Nephron (organoid): ENCODE results near the gene EGFLAM.
A peak's percentile ranks its signal among the peaks of the same experiment; 100 is the strongest.

ENCODE experiments used
- H3K27ac Mint-ChIP-seq, 3 experiments: 2 replicates each; pipeline ENCODE4 v1.8.0; 2020; ENCODE audit warnings: mixed read lengths in 3 of 3, mild to moderate bottlenecking in 2 of 3, moderate library complexity in 1 of 3
- H3K27me3 Mint-ChIP-seq: 2 replicates; pipeline ENCODE4 v1.8.0; 2021; ENCODE audit warnings: low read depth, mild to moderate bottlenecking, moderate library complexity, mixed read lengths
- H3K36me3 Mint-ChIP-seq: 2 replicates; pipeline ENCODE4 v1.8.0; 2020; ENCODE audit warnings: low read depth, mixed read lengths
- H3K4me1 Mint-ChIP-seq: 2 replicates; pipeline ENCODE4 v1.8.0; 2020; ENCODE audit warnings: mixed read lengths
- H3K4me3 Mint-ChIP-seq, 3 experiments: 2 replicates each; pipeline ENCODE4 v1.8.0; 2020; ENCODE audit warnings: mild to moderate bottlenecking in 3 of 3, mixed read lengths in 3 of 3, moderate library complexity in 2 of 3
- H3K9me3 Mint-ChIP-seq: 2 replicates; pipeline ENCODE4 v1.8.0; 2020; ENCODE audit warnings: mixed read lengths
- TF ChIP-seq, protein P1 (sequence below), 3 experiments: fragments of 200-600 bp; sonication (generic); IDR thresholded peaks; one replicate each; pipeline ENCODE4 v1.5.0; 2021; ENCODE audit warnings: antibody characterized with exemption in 3 of 3; ENCODE audit not compliant: unreplicated experiment in 3 of 3

EGFLAM gene

DNA sequence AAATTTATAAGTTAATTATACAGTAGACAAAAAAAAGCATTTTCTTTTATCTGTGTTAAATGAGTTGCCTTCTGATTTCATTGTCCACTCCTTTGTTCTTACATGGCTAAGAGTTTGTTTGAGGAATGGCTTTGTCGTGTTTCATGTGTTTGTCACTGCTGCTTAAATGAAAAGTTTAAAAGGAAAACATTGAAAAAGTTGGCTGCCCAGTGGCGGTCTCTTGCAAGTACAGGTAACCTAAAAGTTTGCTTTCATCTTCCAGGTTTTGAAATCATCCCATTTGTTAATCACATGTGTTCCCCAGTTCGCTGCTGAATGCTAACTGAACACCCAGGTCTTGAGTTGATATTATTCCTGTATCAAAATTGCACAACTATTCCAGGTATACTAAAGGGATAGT lies 33.9 kb downstream of the EGFLAM start:
- H3K4me1 Mint-ChIP-seq = no peaks in the 10 kb centered on the region
- no peak overlapping the region for H3K27ac Mint-ChIP-seq
- no peaks in the 10 kb centered on the region for H3K9me3 Mint-ChIP-seq
- H3K4me3 Mint-ChIP-seq = no peak overlapping the region
- peaks cover 4% of the 10 kb centered on the region for H3K27me3 Mint-ChIP-seq
- H3K36me3 Mint-ChIP-seq = no peaks in the 10 kb centered on the region
- TF ChIP-seq, protein P1, sequence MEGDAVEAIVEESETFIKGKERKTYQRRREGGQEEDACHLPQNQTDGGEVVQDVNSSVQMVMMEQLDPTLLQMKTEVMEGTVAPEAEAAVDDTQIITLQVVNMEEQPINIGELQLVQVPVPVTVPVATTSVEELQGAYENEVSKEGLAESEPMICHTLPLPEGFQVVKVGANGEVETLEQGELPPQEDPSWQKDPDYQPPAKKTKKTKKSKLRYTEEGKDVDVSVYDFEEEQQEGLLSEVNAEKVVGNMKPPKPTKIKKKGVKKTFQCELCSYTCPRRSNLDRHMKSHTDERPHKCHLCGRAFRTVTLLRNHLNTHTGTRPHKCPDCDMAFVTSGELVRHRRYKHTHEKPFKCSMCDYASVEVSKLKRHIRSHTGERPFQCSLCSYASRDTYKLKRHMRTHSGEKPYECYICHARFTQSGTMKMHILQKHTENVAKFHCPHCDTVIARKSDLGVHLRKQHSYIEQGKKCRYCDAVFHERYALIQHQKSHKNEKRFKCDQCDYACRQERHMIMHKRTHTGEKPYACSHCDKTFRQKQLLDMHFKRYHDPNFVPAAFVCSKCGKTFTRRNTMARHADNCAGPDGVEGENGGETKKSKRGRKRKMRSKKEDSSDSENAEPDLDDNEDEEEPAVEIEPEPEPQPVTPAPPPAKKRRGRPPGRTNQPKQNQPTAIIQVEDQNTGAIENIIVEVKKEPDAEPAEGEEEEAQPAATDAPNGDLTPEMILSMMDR (IDR thresholded peaks at IDR 0.05; ENCODE audit: unreplicated experiment in 3 of 3) = no peak

DNA sequence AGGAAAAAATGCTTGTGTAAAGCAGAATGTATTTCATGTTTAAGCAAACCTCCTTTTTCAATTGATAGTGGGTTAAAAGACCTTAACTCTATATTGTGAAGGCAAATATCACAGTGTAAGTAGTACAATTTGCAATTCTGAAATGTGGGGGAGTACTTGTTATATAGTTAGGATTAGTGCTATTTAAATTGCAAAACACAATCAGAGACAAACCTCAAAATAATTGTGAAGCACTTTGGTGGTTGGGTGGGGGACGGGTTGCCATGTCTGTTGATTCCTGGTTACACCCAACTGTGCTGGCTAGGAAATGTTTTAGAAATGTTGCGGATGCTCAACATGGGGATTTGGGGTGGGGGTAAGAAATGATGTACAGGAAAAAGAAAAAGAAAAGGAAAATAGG lies 37.4 kb downstream of the EGFLAM start:
- peaks cover 7% of the 10 kb centered on the region for H3K4me1 Mint-ChIP-seq
- H3K27ac Mint-ChIP-seq = no peak overlapping the region
- peaks cover 2% of the 10 kb centered on the region for H3K9me3 Mint-ChIP-seq
- no peak overlapping the region for H3K4me3 Mint-ChIP-seq
- no peaks in the 10 kb centered on the region for H3K36me3 Mint-ChIP-seq
- H3K27me3 Mint-ChIP-seq = peaks cover 4% of the 10 kb centered on the region
- TF ChIP-seq, protein P1 (IDR thresholded peaks at IDR 0.05; ENCODE audit: unreplicated experiment in 3 of 3) = no peak

DNA sequence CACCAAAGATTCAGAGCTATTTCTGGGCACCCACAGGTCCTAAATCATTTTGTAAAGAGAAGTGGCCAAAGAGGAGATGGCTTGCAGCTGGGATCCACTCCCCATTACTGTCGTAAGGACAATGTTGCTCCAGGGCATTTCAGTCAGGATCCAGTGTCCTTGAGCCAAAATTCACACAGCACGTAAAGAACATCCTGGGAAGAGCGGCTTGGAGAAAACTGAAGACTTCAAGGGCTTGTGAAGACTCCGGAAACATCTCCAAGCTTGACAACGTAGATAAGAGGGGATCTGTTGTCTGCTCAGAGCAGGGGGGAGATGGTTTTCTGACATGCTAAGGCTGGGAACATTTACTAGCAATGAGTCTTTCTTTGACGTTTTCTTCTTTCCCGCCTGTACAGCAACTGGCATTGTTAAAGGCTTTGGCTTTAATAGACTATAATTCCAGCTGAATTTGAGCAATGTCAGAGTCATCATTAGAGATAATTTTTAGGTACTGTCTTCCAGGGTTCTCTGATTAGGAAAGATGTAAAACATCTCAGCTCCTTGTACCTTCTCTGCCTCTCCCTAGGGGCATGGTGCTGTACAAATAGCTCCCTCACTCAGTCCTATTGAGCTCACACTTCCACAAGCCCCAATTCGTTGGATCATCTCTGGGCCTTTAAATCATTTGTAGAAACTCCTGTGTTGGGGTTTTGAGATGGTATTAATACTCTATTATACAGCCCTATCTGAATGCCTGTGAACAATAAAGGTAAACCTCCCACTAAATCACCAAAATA lies 39.7 kb downstream of the EGFLAM start:
- Mint-ChIP-seq H3K27me3 (peaks cover 4% of the 10 kb centered on the region), H3K36me3 (no peaks in the 10 kb centered on the region), H3K27ac (peak overlapping the region; percentile 14 to 57 (median 44)), H3K4me1 (peaks cover 7% of the 10 kb centered on the region), H3K9me3 (peaks cover 15% of the 10 kb centered on the region), H3K4me3 (no peak overlapping the region)
- TF ChIP-seq, protein P1 (IDR thresholded peaks at IDR 0.05; ENCODE audit: unreplicated experiment in 3 of 3) = no peak

DNA sequence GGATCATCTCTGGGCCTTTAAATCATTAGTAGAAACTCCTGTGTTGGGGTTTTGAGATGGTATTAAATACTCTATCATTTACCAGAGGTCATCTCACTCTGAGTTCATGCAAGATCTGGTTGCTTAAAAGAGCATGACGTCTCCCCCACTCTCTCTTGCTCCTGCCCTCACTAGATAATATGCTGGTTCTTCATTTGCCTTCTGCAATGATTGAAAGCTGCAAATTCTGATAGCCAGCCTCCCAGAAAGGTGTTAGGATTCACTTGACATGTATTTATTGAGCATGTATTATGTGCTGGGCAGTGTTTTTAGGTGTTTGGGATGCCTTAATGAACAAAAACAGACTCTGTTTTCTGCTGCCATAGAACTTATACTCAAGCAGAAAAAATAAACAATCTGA lies 41.2 kb downstream of the EGFLAM start:
- H3K27me3 Mint-ChIP-seq = peaks cover 4% of the 10 kb centered on the region
- peaks cover 7% of the 10 kb centered on the region for H3K4me1 Mint-ChIP-seq
- no peaks in the 10 kb centered on the region for H3K36me3 Mint-ChIP-seq
- TF ChIP-seq, protein P1 (IDR thresholded peaks at IDR 0.05; ENCODE audit: unreplicated experiment in 3 of 3) = no peak
- H3K4me3 Mint-ChIP-seq = no peak overlapping the region
- no peak overlapping the region for H3K27ac Mint-ChIP-seq
- H3K9me3 Mint-ChIP-seq = peaks cover 24% of the 10 kb centered on the region

DNA sequence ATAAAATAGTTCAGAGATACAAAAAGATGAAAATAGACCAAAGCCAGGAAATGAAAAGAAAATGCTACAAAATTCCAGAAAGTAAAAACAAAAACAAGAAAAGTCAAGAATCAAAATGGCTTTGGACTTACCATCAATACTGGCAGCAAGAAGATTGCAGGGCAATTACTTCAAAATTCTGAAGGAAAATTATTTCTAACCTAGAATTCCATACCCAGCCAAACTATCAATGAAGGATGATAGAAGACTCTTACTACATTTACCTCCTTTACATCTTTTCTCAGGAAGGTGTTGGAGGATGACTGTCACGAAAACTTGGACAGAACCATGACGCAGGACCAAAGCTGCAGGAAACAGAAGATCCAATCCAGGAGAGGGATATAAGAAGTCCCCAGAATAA lies 46.8 kb downstream of the EGFLAM start:
- Mint-ChIP-seq H3K4me3 (no peak overlapping the region), H3K4me1 (no peaks in the 10 kb centered on the region), H3K9me3 (peaks cover 44% of the 10 kb centered on the region), H3K27me3 (peaks cover 4% of the 10 kb centered on the region), H3K27ac (no peak overlapping the region), H3K36me3 (no peaks in the 10 kb centered on the region)
- TF ChIP-seq, protein P1 (IDR thresholded peaks at IDR 0.05; ENCODE audit: unreplicated experiment in 3 of 3) = no peak

DNA sequence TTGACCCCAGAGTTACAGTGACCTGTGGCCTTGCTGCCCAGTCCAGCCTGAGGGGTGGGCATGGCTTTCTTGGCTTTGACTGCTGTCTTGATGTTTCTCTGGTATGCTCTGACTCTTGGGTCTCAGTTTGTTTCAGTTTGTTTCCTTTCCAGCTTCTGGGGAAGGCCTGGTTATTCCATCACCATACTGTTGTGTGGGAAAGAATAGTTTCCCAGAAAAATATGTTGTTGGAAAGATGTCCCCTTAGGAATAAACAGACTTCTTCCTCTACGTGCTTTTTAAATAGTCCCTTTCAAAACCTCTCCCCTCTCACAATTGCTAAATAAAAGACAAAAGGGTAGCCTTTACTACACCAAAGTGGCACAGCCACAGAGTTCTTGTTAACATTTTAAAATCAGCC lies 49.5 kb downstream of the EGFLAM start:
- Mint-ChIP-seq H3K27ac (no peak overlapping the region), H3K4me3 (no peak overlapping the region), H3K9me3 (peaks cover 34% of the 10 kb centered on the region), H3K4me1 (no peaks in the 10 kb centered on the region), H3K27me3 (peaks cover 4% of the 10 kb centered on the region), H3K36me3 (no peaks in the 10 kb centered on the region)
- TF ChIP-seq, protein P1 (IDR thresholded peaks at IDR 0.05; ENCODE audit: unreplicated experiment in 3 of 3) = no peak
